Measurements from ENCODE around the gene RINT1.
"Not testable (repeated sequence)": the region's sequence is repeated elsewhere in the genome, so short reads cannot be mapped to it uniquely, and the experiment has no call there.

The RINT1 gene

DNA sequence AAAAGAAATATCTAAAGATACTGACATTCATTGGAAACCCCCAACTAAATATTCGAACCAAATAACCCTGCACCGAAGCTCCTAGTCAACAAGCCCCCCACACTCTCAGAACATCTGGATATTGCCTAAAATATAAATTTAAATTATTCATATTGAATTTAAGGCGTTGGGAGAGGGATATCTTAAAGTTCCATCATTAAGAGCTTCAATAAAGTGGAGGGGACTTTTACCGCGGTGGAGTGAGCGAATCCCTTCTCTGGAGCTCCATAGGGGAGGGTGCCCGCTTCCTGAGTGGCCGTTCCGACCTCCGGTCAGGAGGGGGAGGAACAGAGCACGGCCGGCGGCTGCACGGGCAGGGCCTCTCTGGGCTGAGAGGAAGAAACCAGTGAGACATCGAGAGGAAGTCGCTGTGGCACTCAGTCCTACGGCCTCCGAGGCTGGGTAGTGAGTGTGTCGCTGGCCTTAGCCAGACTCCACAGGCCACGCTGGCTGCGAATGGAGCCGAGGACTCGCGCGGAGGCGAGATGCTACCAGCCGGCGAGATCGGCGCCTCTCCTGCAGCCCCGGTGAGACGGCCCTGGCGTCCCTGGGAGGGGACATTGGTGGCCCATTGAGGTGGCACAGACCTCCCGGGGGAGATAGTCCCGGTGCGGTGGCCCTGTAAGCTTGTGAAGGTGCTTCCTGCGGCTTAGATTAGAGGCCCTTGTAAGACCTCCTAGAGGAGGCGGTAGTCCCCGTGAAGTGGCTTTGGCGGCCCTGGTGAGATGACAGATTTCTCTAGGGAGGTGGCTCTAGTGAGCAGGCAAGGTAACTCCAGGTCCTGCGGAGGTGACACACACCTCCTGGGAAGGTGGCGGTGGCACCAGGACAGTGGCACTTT lies at the start of gene RINT1:
RINT1 (plus strand) TSS at position 410 of the 880 bp plus-strand sequence; CDS start at position 525, 115 bp downstream.
- peak; percentile 96 for DNase-seq

DNA sequence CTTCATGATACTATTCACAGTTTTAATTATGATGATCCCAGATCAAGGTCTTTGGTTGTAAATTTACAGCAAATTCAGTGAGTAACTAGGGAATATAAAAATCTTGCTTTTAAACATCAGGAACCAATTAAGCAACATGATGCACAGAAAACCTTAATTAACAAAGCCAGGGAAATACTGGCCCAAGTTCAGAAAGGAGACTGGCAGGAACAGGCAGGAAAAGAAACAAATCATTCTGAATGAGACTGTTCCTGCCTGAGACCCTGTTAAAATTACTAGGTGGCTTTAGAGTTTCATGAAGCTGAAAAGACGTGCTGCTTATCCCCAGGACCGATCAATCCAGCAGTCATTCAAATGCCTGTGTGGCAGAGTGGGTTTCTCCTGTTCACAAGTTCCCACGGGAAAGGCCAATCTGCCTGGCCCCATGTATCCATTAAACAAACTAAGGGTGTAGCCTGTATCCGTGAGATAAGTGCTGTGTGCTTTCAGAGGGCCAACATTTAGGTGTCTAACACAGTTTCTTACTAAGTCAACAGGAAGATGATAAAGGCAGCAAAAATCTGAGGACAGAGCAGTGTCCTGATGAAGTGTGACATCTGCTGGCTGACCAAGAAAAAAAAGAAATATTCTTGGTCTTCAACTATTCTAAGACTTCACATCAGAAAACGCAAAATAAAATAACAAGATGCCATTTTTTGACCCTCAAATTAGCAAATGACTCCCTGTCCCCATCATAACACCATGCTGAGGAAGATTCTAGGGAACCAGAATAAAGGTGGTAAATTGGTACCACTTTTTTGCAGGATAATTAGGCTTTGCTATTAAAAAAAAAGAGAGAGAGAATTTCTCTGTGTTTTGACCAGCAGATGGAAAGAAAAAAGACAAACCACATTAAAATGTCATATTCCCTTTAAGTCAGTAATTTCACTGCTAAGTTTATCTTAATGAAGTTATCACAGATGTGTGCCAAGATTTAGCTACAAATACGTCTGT lies 44.1 kb upstream of the RINT1 start:
- DNase-seq, result peak; percentile 41

DNA sequence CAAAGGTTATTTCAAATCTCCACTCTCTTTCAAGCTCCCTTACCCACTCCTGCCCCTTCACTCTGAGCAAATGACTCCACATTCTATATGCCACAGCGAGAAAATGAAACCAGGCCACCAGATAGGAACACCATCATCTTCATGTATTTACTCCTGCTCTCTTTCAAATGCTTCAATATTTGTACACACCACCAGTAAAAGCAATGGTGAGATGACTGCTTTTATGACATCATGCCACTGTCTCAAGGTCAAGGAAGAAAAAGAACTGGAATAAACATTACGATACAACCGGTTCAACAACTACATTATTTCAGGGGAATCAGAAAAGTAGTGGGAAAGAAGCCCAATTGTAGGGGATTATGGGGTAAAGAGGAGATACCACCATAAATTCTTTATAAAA lies 42.6 kb upstream of the RINT1 start:
- no peak for DNase-seq

- DNase-seq, result no peak
Measured at GRCh38 chr7:105493196-105493922, 38.6 kb upstream of the RINT1 start.

GRCh38 chr7:105493923-105494315 lies 38.1 kb upstream of the RINT1 start:
- DNase-seq, result no peak

GRCh38 chr7:105496521-105496920 lies 35.5 kb upstream of the RINT1 start:
- DNase-seq, result no peak

GRCh38 chr7:105497016-105497415 lies 35.0 kb upstream of the RINT1 start:
- no peak for DNase-seq

DNA sequence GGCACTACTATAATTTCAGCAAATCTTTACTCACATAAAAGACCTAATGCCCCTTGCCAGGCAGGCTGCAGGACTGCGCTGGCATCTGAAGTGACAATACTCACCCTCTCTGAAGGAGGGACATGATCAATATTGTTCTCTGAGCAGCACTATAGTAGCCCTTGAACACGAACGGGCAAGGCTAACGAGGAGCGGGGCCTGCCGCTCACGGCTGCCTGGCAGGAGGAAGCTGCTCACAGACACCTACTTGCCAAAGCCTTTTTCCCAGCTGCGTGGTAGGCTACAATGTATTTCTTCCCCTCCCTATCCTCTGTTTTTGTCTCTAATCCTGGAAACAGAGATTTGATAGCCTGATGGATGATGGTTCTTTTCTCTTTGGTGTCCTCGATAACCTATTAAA lies 29.8 kb upstream of the RINT1 start:
- no peak for DNase-seq

- no peak for DNase-seq
Measured at GRCh38 chr7:105512415-105512814, 19.6 kb upstream of the RINT1 start.

DNA sequence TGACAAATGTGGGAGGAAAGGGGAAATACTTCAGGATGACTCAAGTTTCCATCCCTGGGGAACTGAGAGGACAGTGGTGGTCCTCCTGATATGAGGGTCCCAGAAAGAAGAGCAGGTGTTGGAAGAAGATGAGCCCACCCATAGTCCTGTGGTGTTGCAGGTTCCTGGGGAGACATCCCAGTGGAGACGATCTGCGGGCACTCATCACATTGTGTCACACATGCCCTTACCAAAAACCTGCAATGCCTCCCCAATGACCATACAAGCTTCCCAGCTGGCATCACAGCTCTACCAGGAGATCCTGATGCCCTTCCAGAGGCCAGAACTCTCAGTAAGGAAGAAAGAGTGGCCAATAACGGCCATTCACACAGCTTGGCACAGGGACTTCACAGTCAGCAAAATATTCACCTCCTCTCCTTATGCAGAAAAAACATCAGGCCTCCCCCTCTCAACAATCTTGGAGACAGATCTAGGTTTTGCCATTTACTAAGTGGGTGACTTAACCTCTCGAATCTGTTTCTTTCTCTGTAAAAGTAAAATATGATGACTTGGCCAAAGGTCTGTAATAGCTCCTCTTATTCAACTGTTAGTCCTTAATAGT lies 19.0 kb upstream of the RINT1 start:
- no peak for DNase-seq

- DNase-seq, result not testable (repeated sequence)
Measured at GRCh38 chr7:105515610-105516009, 16.4 kb upstream of the RINT1 start.

DNA sequence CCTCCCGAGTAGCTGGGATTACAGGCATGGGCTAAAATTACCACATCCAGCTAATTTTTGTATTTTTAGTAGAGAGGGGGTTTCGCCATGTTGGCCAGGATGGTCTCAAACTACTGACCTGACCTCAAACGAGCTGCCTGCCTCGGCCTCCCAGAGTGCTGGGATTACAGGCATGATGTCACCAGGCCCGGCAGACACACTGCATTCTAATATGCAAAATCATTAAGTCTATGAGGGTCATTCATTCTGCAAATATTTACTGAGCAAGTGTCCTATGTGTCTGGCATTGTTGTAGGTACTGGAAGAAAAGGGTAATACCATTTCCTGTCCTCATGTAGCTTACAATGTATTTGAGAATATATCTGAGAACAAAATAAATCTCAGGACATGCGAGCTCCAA lies 12.6 kb upstream of the RINT1 start:
- no peak for DNase-seq

GRCh38 chr7:105520620-105521019 lies 11.4 kb upstream of the RINT1 start:
- DNase-seq, result not testable (repeated sequence)

- peak; percentile 87 for DNase-seq
Measured at GRCh38 chr7:105521027-105521716, 10.8 kb upstream of the RINT1 start.

- peak; percentile 94 for DNase-seq
Measured at GRCh38 chr7:105521717-105522463, 10.1 kb upstream of the RINT1 start, which contains the start of gene PUS7. Gene PUS7, minus strand, starts transcription at chr7:105522271. Its CDS starts 13,759 bp downstream, at chr7:105508512.

GRCh38 chr7:105524423-105524822 lies 7.6 kb upstream of the RINT1 start:
- not testable (repeated sequence) for DNase-seq

GRCh38 chr7:105524840-105525239 lies 7.2 kb upstream of the RINT1 start:
- no peak for DNase-seq

GRCh38 chr7:105527737-105528136 lies 4.3 kb upstream of the RINT1 start:
- DNase-seq, result not testable (repeated sequence)

- no peak for DNase-seq
Measured at GRCh38 chr7:105530126-105530525, 1.9 kb upstream of the RINT1 start.

- no peak for DNase-seq
Measured at GRCh38 chr7:105530546-105530945, 1.5 kb upstream of the RINT1 start.

Data from retina (tissue), 1 donor.